ENCODE measurements around the gene ROR2. TPM values are rescaled to one million over a fixed set of nuclear protein-coding genes. Genes with fewer than 3 reads are reported as not detected.

The ROR2 gene
- total RNA-seq, 1 experiment from 2014 or later = 0.84 TPM

- no peaks in the 10 kb centered on the region for H3K9me3 Mint-ChIP-seq (ENCODE audit: unreplicated experiment)
- intact Hi-C loops (cut with micrococcal nuclease) = no loop called here
- H3K36me3 Mint-ChIP-seq (ENCODE audit: insufficient read depth, unreplicated experiment) = no peaks in the 10 kb centered on the region
- H3K27me3 Mint-ChIP-seq (ENCODE audit: insufficient read depth, unreplicated experiment) = peaks cover 25% of the 10 kb centered on the region
- H3K4me3 Mint-ChIP-seq (ENCODE audit: unreplicated experiment) = no peak overlapping the region
- H3K4me1 Mint-ChIP-seq (ENCODE audit: insufficient read depth, unreplicated experiment) = peaks cover under 1% of the 10 kb centered on the region
- DNase-seq (ENCODE audit: unreplicated experiment) = no peak
- TF ChIP-seq CTCF (IDR thresholded peaks at IDR 0.05; ENCODE audit: unreplicated experiment) = no peak
- ChIA-PET POLR2A (no interaction called here), CTCF (no interaction called here)
- BruUV-seq (replicated peaks) = no TSS peak
- H3K27ac Mint-ChIP-seq (ENCODE audit: low read depth, unreplicated experiment) = no peak overlapping the region
Observed at GRCh38 chr9:91843623-91844148, 106.3 kb downstream of the ROR2 start.

- no peaks in the 10 kb centered on the region for H3K36me3 Mint-ChIP-seq (ENCODE audit: insufficient read depth, unreplicated experiment)
- H3K4me1 Mint-ChIP-seq (ENCODE audit: insufficient read depth, unreplicated experiment) = peaks cover 6% of the 10 kb centered on the region
- no peaks in the 10 kb centered on the region for H3K9me3 Mint-ChIP-seq (ENCODE audit: unreplicated experiment)
- H3K4me3 Mint-ChIP-seq (ENCODE audit: unreplicated experiment) = no peak overlapping the region
- no TSS peak for BruUV-seq (replicated peaks)
- no peak overlapping the region for H3K27ac Mint-ChIP-seq (ENCODE audit: low read depth, unreplicated experiment)
- H3K27me3 Mint-ChIP-seq (ENCODE audit: insufficient read depth, unreplicated experiment) = peaks cover 24% of the 10 kb centered on the region
- no peak for TF ChIP-seq CTCF (IDR thresholded peaks at IDR 0.05; ENCODE audit: unreplicated experiment)
- DNase-seq (ENCODE audit: unreplicated experiment) = no peak
- POLR2A ChIA-PET = no interaction called here
- intact Hi-C loops (cut with micrococcal nuclease) = no loop called here
- CTCF ChIA-PET = no interaction called here
Observed at GRCh38 chr9:91843093-91843492, 106.9 kb downstream of the ROR2 start.

GRCh38 chr9:91842358-91843049, 107.5 kb downstream of the ROR2 start:
- Mint-ChIP-seq H3K27ac (ENCODE audit: low read depth, unreplicated experiment) (no peak overlapping the region), H3K9me3 (ENCODE audit: unreplicated experiment) (no peaks in the 10 kb centered on the region), H3K27me3 (ENCODE audit: insufficient read depth, unreplicated experiment) (peaks cover 18% of the 10 kb centered on the region), H3K4me3 (ENCODE audit: unreplicated experiment) (no peak overlapping the region), H3K4me1 (ENCODE audit: insufficient read depth, unreplicated experiment) (peaks cover 9% of the 10 kb centered on the region), H3K36me3 (ENCODE audit: insufficient read depth, unreplicated experiment) (no peaks in the 10 kb centered on the region)
- DNase-seq (ENCODE audit: unreplicated experiment) = no peak
- TF ChIP-seq CTCF (IDR thresholded peaks at IDR 0.05; ENCODE audit: unreplicated experiment) = no peak
- POLR2A ChIA-PET = no interaction called here
- intact Hi-C loops (cut with micrococcal nuclease) = no loop called here
- CTCF ChIA-PET = no interaction called here
- BruUV-seq (replicated peaks) = no TSS peak

- ChIA-PET CTCF (no interaction called here), POLR2A (no interaction called here)
- Mint-ChIP-seq H3K36me3 (ENCODE audit: insufficient read depth, unreplicated experiment) (no peaks in the 10 kb centered on the region), H3K4me1 (ENCODE audit: insufficient read depth, unreplicated experiment) (peaks cover 9% of the 10 kb centered on the region), H3K9me3 (ENCODE audit: unreplicated experiment) (no peaks in the 10 kb centered on the region), H3K4me3 (ENCODE audit: unreplicated experiment) (no peak overlapping the region), H3K27me3 (ENCODE audit: insufficient read depth, unreplicated experiment) (peaks cover 14% of the 10 kb centered on the region), H3K27ac (ENCODE audit: low read depth, unreplicated experiment) (no peak overlapping the region)
- no peak for TF ChIP-seq CTCF (IDR thresholded peaks at IDR 0.05; ENCODE audit: unreplicated experiment)
- no TSS peak for BruUV-seq (replicated peaks)
- intact Hi-C loops (cut with micrococcal nuclease) = no loop called here
- no peak for DNase-seq (ENCODE audit: unreplicated experiment)
Observed at GRCh38 chr9:91841591-91841990, 108.4 kb downstream of the ROR2 start.
